GM18951 (cell line): ENCODE measurements around the gene SYT7.

Source experiments
- POLR2A ChIP-seq: IDR thresholded peaks from 4 replicates; pipeline ENCODE4 v1.6.1; 2011; ENCODE audit warnings: mild to moderate bottlenecking; ENCODE audit not compliant: insufficient read length, insufficient read depth; ENCODE audit errors: extremely low read depth
- in situ Hi-C: fragments of 300-500 bp; cut with MboI; formaldehyde crosslinking; loops from one replicate; pipeline ENCODE4 v1.12.0; 2022; ENCODE audit warnings: low sequenced_read_pairs, mixed read lengths, inconsistent platforms; ENCODE audit not compliant: unreplicated experiment

Gene SYT7

DNA sequence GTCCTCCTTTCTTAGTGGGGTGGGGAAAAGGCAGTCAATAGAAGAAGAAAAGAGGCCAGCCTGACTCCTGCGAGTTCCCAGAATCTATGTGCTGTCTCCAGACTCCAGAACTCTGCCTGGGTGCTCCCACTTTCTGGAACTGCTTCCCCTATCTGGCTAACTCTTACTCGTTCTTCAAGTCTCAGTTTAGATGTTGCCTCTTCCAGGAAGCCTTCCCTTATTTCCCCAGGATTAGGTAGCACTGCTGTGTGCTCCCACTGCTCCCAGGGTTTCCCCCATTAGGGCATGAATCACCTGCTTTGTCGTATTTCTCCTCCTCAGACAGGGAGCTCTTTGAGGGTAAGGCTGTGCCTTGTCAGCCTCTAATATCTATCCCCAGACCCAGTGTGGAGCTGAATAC, 17.5 kb upstream of the SYT7 start:
- no peak for TF ChIP-seq POLR2A
- in situ Hi-C loops: no loop called here

DNA sequence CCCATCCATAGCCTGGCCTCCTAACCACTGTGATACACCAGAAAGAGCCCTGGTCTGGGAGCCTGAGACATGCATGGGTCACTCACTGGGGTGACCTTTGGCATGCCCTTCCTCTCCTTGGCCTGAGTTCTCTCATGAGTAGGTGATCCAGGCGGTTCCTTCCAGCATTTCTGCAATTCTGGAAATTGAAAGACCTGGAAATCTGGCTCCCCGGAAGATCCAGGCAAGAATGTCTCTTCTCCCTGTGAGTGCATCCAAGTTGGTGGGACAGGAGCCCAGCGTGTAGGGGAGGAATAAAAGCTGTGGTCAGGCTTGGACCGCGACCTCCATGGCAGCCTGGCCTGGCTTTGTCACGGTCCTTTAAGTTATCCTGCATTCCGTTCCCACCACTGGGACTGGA, 16.1 kb upstream of the SYT7 start:
- in situ Hi-C loops: no loop called here
- no peak for TF ChIP-seq POLR2A

DNA sequence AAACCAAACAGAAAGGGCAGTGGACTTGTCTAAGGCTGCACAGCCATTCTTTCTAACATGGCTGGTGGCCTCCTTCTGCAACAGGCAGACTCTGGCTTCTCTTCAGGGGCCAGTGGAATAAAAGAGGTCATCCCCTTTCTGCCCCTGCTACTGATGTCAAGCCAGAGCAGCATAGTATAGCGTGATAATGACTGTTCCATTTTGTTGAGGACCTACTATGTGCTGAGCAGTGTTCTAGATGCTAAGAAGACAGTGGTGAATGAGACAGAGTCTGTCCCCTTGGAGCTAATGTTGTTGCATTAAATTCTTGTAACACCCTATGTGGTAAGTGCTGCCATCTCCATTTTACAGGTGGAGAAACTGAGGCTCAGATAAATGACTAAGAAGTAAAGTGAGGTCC, 15.7 kb upstream of the SYT7 start:
- in situ Hi-C loops: no loop called here
- no peak for TF ChIP-seq POLR2A

DNA sequence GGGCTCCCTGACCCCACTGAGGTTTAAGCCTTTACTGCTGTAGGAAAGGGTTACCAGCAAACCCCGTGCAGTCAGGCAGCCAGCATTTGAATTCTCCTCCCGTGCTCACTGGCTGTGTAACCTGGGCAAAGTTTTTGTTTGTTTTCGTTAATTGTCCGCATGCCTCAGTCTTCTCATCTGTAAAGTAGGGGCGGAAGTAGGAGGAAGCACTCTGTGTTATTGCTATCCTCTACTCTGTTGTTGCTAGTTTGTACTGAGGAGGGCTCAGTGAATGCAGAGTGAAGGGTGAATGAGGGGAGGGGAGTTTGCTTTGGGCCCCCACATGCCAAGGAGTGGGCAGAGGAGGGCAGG, 14.0 kb upstream of the SYT7 start:
- in situ Hi-C loops: no loop called here
- no peak for TF ChIP-seq POLR2A

DNA sequence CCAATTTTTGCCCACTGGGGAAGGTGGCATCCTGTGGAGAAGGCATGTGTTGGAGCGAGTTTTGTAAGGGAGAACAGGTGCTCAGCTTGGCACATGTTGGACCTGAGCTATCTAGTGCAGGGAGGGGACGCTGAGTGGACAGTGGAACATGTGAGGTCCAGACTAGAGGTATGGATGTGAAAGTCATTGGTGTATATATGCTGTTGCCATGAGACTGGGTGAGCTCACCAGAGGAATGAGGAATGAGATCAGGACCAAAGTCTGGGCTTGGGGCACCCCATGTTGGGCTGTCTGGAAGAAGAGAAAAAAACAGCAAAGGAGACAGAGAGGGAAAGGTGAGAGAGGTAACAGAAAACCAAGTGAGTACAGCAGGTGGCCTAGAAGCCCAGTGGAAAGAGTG, 12.3 kb upstream of the SYT7 start:
- in situ Hi-C loops: no loop called here
- no peak for TF ChIP-seq POLR2A

DNA sequence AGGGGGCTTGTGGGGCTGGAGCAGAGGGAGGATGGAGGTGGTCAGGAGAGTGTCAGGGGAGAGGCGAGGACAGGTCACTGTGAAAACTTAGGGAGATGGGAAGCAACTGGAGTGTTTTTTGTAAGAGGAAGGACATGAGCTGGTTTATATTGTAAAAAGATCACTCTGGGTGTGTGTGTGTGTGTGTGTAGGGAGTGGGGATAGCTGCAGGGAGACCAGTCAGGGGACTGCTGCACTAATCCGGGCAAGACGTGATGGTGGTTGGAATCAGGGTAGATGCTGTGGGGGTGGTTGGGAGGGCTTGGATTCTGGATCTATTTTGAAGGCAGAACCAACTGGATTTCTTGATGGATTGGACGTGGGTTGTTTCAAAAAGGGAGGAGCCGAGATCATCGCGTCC, 11.3 kb upstream of the SYT7 start:
- in situ Hi-C loops: no loop called here
- no peak for TF ChIP-seq POLR2A

DNA sequence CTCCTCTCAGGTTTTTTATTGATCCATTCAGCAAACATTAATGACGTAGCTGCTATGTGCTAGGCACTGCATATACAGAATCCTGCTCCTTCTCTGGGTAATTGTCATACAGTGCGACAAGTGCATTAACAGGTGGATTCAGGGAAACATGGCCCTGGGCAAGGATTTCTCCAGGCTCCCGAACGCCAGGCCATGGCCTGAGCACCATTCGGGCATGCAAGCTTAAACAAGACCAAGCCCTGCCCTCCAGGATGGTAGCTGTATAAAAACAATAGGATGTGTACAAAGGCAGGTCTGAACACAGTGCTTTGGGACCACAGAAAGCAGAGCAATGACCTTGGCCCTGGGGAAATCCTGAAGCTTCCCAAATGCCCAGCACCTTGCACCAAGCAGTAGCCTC, 9.1 kb upstream of the SYT7 start:
- TF ChIP-seq POLR2A: no peak
- in situ Hi-C loops: no loop called here

DNA sequence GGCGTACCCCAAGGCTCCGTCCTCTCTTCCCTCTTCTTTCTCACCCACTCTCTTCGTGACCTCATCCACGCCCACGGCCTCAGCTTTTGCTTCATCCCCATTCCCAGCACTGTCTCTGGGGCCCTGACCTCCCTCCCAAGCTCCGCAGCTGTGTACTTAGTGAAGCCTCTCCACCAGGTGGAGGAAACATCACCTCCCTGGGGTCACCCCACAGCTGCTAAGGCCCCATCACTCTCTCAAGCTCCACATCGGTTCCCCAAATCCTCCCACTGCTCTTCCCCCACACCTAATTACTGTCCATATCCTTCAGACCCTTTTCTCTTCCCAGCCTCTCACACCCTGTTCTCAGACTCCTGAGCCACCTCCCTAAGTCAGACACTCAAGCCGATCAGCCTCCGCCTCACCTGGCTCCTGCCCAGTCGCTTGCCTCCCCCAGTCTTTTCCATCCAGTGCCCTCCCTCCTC, 7.9 kb upstream of the SYT7 start:
- in situ Hi-C loops: no loop called here
- TF ChIP-seq POLR2A: no peak

DNA sequence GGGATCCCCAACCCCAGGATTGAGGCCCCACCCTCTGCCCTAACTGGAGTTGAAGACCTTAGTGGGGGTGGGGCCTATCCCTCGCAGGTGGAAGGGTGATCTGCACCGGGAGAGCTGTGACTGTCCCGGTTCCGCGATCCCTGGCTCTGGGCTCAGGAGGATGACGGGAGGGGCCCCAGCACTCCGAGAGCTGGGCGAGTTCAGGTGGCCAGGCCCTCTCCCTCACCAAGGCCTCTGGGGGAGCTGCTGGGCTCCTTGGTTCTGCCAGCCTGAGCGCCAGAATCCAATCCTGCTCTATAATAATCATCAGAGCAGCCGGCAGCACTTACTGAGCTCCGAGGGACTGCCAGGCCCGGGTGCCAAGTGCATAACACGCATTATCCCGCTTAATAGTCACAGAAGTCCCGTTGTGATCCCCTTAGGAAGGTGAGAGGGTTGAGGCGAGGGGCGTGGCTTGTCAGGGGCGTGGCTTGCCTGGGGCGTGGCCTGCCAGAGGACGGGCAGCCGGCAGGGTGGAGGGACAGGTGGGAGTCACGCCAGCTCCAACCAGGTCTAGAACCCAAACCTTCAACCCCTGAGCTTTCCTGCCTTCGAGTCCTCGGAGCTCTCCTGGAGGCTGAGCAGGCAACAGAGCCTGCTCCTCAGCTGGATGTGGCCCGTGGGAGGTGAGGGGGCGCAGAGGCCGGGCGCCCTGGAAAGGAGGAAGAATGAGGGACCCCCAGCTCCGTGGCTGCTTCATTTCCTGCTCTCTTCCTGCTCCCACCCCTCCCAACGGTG, 7.3 kb upstream of the SYT7 start:
- TF ChIP-seq POLR2A: no peak
- in situ Hi-C loops: no loop called here

DNA sequence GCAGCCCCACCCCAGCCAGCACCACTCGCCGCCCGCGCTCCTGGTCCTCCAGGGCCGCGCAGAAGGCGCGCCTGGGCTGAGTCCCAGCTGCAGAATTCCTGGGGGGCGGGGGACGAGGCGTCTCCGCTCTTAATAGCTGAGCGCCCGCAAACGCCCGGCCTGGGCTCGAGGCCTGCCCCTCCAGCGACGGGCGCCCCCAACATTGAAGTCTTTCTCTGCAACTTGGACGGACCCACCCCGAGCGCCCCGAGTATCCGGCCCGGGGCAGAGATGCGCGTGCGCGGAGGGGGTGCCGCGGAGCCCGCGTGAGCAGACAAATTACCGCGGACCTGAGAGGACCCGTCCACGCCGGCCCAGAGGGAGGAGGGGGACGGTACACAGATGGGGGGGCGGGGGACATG, 6.7 kb upstream of the SYT7 start:
- in situ Hi-C loops: no loop called here
- TF ChIP-seq POLR2A: no peak

DNA sequence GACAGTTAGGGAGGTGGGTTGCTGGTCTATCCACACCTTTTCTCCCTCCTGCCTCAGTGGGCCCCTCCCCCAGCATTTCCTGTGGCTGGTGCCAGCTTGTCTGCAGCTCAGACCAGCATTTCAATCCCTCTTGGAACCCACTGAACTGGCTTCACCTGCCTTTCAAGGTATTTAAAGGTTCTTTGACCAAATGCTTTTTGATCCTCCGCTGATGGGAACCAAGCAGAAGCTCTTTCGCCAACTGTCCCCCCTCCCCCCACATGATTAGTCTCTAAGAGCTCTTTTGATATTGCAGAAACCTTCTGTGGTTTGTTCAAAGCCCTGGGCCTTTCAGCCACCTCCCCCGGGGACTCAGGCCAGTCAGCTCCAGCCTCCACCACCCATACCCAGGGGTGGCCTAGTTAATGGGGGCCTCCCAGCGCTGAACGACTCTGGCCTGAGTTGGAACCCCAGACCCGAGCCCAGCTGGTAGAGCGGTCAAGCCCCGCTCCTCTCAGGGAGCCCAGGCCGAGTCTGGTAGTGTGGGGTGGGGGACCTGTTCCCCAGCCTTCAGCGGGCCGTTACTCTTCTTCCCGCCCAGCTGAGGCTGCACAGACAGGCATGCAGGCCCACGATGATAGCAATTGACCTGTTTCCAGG, 6.0 kb upstream of the SYT7 start:
- in situ Hi-C loops: no loop called here
- no peak for TF ChIP-seq POLR2A

DNA sequence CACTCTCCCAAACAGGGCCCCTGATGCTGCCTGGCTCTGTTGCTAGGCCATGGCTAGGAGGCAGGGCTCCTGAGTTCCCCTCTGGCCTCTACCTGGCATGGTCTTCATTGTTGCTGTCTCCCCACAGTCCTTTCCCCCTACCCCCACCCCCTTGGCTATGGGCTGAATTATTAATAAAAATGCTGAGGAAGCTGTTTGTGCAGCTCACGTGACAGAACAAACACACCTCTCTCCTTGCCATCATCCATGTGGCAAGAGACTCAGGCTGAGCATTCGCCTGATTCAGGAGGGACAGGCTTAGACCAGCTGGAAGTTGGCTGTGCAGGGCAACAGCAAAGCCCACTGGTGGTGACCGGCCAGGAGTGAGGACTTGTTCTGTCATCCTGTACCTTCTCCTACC, 4.2 kb upstream of the SYT7 start:
- no peak for TF ChIP-seq POLR2A
- in situ Hi-C loops: no loop called here

DNA sequence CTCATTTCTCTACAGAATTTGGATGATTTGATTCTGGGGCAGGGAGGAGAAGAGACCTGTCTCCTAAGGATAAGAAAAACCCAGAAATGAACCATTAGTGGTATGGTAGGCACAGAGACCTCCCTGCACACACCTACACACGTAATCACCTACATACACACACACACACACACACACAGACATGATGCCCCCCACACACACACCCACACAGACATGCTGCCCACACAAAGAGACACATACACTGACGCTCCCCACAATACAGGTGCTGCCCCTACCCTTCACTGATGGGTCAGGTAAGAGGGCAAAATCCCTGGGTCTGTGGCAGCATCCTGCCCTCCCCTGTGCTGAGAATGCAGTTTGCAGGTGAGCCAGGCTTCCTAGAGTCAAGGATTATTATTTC, 1.1 kb upstream of the SYT7 start:
- in situ Hi-C loops: no loop called here
- no peak for TF ChIP-seq POLR2A

DNA sequence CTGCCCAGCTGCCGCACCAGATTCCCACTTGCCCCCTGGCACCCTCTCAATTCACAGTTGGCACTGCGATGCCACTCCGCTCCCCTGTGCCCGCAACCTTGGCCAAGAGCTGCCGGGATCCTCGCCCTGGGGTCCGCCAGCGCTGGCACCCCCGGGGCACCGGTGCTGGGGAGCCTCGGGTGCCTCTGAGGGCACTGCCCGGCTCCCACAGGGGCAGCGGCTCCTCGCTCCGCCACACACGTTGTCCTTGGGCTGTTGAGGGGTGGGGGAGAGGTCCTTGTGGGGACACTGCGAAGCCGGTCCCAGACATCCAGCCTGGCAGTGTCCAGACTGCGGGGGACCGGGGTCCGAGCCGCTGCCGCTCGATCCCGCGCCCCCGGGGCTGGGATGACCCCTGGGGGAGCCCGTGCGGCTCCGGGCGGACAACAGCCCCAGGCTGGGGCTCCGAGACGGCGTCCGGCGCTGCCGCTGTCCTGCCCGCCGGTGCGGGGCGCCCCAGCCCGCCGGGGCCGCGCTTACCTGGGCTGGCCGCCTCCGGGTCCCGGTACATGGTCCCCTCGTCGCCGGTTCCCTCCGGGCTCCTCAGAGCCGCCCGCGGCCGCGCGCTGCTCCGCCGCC, 496 bp downstream of the SYT7 start:
- no peak for TF ChIP-seq POLR2A
- in situ Hi-C loops: no loop called here

DNA sequence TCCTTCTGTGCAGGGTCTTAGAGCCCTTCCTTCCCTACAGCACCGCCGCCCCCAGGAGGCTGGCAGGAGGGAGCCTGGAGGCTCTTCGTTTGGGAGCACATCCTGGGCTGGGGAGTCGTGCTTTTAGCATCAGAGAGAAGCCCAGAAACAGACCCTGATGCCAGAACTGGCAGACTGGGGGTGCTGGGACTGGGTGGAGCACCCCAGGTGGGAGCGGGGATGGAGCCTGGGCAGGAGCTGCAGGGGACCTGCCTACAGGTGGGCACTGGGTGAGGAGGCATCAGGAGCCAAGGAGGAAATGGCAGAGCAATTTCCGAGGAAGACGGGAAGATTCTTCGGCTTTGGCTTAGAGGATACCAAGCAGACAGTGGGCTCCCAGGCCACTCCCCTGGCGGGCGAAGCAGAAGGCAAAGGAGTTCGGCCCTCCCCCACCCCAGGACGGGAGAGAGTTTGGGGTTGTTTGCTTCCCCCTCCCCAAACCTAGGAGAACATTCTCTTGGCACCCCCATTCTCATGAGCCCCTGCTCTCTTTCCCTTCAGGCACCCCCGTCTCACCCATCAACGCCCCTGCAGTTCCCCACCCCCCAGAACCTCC, 1.1 kb downstream of the SYT7 start:
- in situ Hi-C loops: no loop called here
- no peak for TF ChIP-seq POLR2A
